Effector CD4-positive, alpha-beta T cell (primary cell): ENCODE measurements around the gene MMP23B.
"Not testable (repeated sequence)": the region's sequence is repeated elsewhere in the genome, so short reads cannot be mapped to it uniquely, and the experiment has no call there.

Experiments used
- DNase-seq: peaks from one replicate; pipeline ENCODE4 v3.0.0-alpha.2; 2020

The MMP23B gene

GRCh38 chr1:1671365-1672119 lies 39.6 kb downstream of the MMP23B start:
- no peak for DNase-seq

DNA sequence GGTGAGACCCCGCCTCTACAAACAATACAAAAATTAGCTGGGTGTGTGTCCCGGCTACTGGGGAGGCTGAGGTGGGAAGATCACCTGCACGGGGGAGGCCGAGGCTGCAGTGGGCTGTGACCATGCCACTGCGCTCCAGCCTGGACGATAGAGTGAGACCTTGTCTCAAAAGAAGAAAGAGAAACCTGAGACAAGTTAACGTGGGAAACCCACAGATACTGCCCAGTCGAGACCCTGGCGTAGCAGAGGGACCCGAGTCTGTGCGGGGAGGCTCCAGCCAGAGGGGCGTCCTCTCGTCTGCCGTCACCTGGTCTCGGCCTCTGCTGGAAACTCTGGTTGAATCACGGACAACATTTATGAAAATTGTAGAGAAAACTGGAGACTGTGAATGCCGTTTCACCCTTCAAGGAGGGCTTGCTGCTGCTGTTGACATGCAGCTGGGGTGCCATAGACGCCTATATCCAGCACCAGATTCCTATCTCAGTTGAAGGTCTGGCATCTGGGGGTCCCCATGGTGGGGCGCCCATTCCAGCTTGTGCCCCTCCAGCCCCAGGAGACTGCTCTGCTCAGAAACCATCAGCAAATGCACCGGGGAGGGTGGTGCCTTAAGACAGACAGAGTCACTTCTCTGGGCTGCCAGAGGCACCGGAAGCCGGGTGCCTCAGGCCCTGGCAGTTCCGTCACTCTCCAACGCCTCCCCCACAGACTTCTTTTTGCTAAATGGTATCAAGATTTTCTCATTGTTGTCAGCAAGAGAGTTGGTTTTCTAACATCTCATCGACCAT lies 40.4 kb downstream of the MMP23B start:
- no peak for DNase-seq

- not testable (repeated sequence) for DNase-seq
Measured at GRCh38 chr1:1674806-1675205, 42.8 kb downstream of the MMP23B start.

GRCh38 chr1:1675218-1675617 lies 43.2 kb downstream of the MMP23B start:
- not testable (repeated sequence) for DNase-seq

DNA sequence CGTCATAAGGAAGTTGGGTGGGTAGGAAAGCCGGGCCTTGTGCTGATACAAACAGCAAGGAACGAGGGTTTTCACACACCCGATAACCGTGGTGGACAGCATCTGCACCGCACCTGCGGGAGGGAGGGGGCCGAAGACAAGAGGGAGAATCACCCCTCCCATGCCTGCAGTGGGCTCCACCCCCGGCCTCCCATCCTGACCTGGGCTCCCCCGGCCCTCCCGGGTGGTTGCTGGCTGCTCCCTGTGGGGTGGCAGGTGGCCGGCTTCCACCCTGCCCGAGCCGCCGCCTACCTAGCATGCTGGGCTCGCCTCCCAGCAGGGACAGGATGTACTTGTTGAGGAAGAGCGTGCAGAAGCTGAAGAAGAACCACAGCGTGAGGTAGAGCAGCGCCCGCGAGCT lies 44.1 kb downstream of the MMP23B start:
- DNase-seq, result not testable (repeated sequence)

DNA sequence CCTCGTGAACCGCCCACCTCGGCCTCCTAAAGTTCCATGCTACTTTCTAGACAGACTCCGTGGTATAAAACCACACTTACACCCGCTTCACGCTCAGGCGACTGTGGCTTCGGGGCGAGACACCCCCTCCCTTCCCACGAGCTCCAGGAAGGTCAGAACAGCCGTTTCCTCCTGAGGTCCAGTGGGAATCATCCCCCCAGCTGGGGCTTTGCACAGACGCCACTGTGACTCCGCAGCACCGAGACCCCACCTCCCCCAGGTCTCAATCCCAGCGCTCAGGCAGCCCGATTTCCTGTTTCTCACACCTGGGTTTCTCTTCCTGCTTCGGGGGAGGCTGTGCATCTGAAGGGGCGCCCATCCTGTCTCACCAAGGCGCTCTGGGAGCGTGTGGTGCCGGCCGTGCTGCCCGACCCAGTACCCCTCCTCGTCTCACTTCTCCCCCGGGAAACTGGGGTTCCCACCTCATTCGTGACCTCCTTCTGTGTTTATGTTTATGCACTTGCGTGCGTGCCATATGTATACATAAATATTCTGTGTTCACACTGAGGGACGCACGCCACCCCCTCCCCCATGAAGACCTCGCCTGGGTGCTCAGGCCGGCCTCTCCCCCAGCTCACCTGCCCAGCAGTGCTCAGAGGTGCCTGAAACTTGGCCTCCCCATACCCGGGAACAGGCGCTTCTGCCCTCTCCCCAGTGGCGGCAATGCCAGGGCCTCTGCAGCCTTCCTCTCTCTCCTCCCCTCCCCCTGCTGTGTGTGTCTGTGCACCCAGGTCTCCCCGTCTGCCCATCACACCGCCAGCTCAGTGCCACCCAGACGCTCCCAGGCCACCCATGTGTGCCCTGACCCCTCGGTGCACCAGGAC lies 46.0 kb downstream of the MMP23B start:
- peak; percentile 39 for DNase-seq

- peak; percentile 23 for DNase-seq
Measured at GRCh38 chr1:1678581-1679380, 46.8 kb downstream of the MMP23B start.

GRCh38 chr1:1680031-1680911 lies 48.3 kb downstream of the MMP23B start:
- no peak for DNase-seq

DNA sequence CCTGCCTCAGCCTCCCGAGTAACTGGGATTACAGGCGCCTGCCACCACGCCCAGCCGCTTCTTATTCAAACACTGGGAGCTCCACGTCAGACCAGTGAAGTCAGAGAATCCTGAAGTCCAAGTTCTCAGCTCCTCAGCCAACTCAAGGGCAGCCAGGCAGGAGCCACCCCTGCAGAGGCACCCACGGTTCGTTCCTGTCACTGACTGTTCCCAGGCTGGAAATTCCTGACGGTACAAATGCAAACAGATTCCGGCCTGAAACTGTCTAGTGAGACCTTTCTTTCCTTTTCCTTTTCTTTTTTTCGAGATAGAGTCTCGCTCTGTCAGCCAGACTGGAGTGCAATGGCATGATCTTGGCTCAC lies 48.9 kb downstream of the MMP23B start:
- no peak for DNase-seq

DNA sequence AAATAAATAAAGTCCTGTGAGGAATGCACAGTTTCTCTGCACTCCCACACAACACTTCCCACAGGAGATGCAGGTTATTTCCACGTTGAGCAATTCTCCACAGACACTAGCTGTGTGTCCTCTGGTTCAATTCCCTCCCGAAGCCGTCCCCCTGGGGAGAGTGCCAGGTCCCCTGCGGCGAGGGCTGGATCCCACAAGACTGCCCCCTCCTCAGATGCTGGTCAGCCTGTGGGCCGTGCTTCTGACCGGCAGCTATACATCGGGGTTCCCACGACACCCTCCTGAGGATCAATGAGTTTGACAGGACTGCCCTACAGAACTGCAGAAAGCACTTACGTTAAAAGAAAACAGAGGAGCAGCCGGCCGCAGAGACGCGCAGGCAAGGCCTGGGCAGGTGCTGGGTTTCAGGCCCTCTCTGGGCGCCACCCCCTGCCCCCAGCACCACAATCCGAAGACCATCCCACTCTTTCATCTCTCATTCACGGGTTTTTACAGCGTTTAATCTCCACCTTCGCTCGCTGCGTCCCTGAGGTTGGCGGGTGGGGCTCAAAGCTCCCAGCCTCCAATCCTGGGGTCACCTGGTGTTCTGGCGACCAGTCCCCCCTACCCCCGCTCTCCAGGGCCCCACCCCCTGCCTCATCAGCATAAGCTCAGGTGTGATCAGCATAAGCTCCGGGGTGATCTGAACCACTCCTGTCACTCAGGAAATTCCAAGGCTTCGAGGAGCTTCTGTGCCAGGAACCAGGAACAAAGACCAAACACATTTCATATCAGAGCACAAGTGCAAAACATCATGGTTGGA lies 51.3 kb downstream of the MMP23B start:
- no peak for DNase-seq
